Coronary artery (tissue), 2 donors: Measurements from ENCODE around the gene SDR42E2.

Experiments used
- DNase-seq: peaks from one replicate; pipeline ENCODE4 v3.0.0-alpha.2; 2017; ENCODE audit warnings: low spot score
- H3K27ac ChIP-seq, 2 donors: fragments of 200-600 bp; sonication (generic); one replicate each; pipeline ENCODE4 v1.5.1; 2016 to 2019
- H3K4me3 ChIP-seq: fragments of 200-600 bp; sonication (generic); 2 replicates; pipeline ENCODE4 v1.5.1; 2016; ENCODE audit warnings: mild to moderate bottlenecking, moderate library complexity
- CTCF ChIP-seq: fragments of 200-600 bp; sonication (generic); IDR thresholded peaks from one replicate; pipeline ENCODE4 v1.5.1; 2019; ENCODE audit warnings: antibody characterized with exemption

SDR42E2 gene

GRCh38 chr16:22220069-22220440 lies 57.7 kb downstream of the SDR42E2 start:
- H3K4me3 ChIP-seq, result no peak overlapping the region
- DNase-seq, result no peak
- H3K27ac ChIP-seq, result peak overlapping the region; percentile 82
- TF ChIP-seq CTCF, result no peak

GRCh38 chr16:22220714-22221113 lies 58.4 kb downstream of the SDR42E2 start:
- DNase-seq, result peak; percentile 87
- no peak overlapping the region for H3K4me3 ChIP-seq
- peak overlapping the region; percentile 82 for H3K27ac ChIP-seq
- TF ChIP-seq CTCF, result no peak

DNA sequence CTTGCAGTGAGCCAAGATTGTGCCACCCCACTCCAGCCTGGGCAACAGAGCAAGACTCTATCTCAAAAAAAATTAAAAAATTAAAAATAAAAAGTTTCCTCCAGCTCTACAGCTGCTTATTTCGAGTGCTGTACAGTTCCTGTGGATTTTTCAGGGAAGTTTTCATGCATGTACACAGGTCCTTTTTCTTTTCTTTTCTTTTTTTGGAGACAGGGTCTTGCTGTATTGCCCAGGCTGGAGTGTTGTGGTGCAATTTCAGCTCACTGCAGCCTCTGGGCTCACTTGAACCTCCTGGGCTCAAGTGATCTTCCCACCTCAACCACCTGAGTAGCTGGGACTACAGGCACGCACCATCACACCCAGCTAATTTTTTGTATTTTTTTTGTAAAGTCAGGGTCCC lies 59.7 kb downstream of the SDR42E2 start:
- DNase-seq, result no peak
- TF ChIP-seq CTCF, result no peak
- H3K4me3 ChIP-seq, result no peak overlapping the region
- no peak overlapping the region for H3K27ac ChIP-seq

GRCh38 chr16:22222998-22223397 lies 60.7 kb downstream of the SDR42E2 start:
- H3K4me3 ChIP-seq, result no peak overlapping the region
- DNase-seq, result no peak
- no peak overlapping the region for H3K27ac ChIP-seq
- TF ChIP-seq CTCF, result no peak

- DNase-seq, result no peak
- Histone ChIP-seq H3K27ac (peak overlapping the region in 1 of 2 donors; percentile 75), H3K4me3 (no peak overlapping the region)
- no peak for TF ChIP-seq CTCF
These were observed 62.8 kb downstream of the SDR42E2 start for GRCh38 chr16:22225060-22225459.

- no peak for DNase-seq
- no peak overlapping the region for H3K4me3 ChIP-seq
- H3K27ac ChIP-seq, result no peak overlapping the region
- TF ChIP-seq CTCF, result no peak
These were observed 67.6 kb downstream of the SDR42E2 start for GRCh38 chr16:22229889-22230288.

DNA sequence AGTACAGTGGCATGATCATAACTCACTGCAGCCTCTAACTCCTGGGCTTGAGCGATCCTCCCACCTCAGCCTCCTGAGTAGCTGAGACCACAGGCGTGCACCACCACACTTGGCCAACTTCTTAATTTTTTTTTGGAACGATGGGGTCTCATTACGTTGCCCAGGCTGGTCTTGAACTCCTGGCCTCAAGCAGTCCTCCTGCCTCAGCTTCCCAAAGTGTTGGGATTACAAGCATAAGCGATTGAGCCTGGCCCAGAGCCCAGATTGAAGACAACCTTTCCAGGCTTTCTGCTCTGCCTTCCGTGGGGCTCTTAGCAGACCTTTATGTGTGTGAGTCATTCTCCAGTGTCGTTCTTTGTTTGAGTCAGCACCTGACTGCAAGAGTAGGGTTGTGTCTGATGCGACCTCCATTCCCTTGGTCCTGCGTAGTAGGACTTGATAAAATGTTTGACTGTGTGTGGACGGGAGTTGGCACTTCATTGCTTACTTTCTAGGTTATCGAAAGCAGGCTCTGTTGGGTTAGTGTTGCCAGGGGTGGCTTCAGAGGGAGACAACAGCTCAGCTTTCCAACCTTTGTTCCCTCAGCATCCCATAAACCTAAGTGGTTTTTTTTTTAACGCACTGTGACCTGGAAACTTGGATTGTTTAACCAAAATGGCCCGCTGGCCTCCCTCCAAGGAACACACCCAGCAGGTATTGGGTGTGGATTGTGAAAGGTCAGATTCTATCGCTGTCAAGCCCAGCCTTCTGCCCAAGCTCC lies 70.2 kb downstream of the SDR42E2 start:
- H3K27ac ChIP-seq, result no peak overlapping the region
- TF ChIP-seq CTCF, result no peak
- no peak overlapping the region for H3K4me3 ChIP-seq
- no peak for DNase-seq
